ENCODE results near the gene PLAAT4. TPM values are rescaled to one million over a fixed set of nuclear protein-coding genes. Genes with fewer than 3 reads are reported as not detected.

Gene PLAAT4
- total and polyA plus RNA-seq, 2 of the 8 experiments (the other 6 are each of a cell fraction or from before 2014, with no cell fraction given), result 2.8 to 4.1 TPM

- no peak for TF ChIP-seq TAF7 (optimal IDR thresholded peaks at IDR 0.05; ENCODE audit: borderline replicate concordance, low read depth, low read length)
- TF ChIP-seq ASH2L (IDR thresholded peaks at IDR 0.05; ENCODE audit: low read length), result no peak
- no peak for TF ChIP-seq KDM4A (IDR thresholded peaks at IDR 0.05; ENCODE audit: low read depth, low read length, severe bottlenecking)
- TF ChIP-seq JUN (IDR thresholded peaks at IDR 0.05; ENCODE audit: low read depth, low read length), result no peak
- no peak for TF ChIP-seq E2F6 (IDR thresholded peaks at IDR 0.05)
Measured at GRCh38 chr11:63564784-63565350, 28.3 kb downstream of the PLAAT4 start (continued).

Data from H1 (cell line).